Spleen (tissue), 7 donors: ENCODE results near the gene NFIX.

Experiments
- CTCF ChIP-seq, 11 experiments: fragments of 200-600 bp in 7 of 11; fragments of 450-650 bp in 4 of 11; sonication (generic) in 4 of 11; IDR thresholded peaks in 8 of 11; conservative IDR thresholded peaks in 3 of 11; 1 replicate in 7 of 11; 2 replicates in 4 of 11; pipeline versions ENCODE4 v1.4.0 to v1.8.0; 2016 to 2021; ENCODE audit warnings: antibody characterized with exemption in 11 of 11, inconsistent platforms in 4 of 11, mild to moderate bottlenecking in 1 of 11
- POLR2A ChIP-seq, 3 donors: fragments of 450-650 bp; IDR thresholded peaks; one replicate each; pipeline ENCODE4 v1.5.1; 2017; ENCODE audit warnings: antibody characterized with exemption in 3 of 3, mild to moderate bottlenecking in 1 of 3
- donor health status: DM: no; HTN: no; CAD: no; lungs with moderate emphysema.
- donor health status: DM: no; HTN: no; CAD: no.
- donor health status: DM: no; HTN: no; CAD: no.

- no peak for TF ChIP-seq CTCF (IDR thresholded peaks at IDR 0.05 in 8 of 11, conservative IDR thresholded peaks at IDR 0.05 in 3 of 11)
- TF ChIP-seq POLR2A (IDR thresholded peaks at IDR 0.05): no peak
Measured at GRCh38 chr19:13047374-13047773, 52.1 kb downstream of the NFIX start.
